ENCODE data around the gene ADGRA3.

The ADGRA3 gene

GRCh38 chr4:22398671-22399070, 117.2 kb downstream of the ADGRA3 start:
- no peak for TF ChIP-seq CEBPB (IDR thresholded peaks at IDR 0.05)
- no peak for TF ChIP-seq ZBTB7A (IDR thresholded peaks at IDR 0.05; ENCODE audit: low read depth)
- no peak for TF ChIP-seq NFIC (IDR thresholded peaks at IDR 0.05)
- TF ChIP-seq MAX (IDR thresholded peaks at IDR 0.05), result no peak
- no peak for TF ChIP-seq YY1 (IDR thresholded peaks at IDR 0.05; ENCODE audit: low read depth)
- no peak for TF ChIP-seq CREB1 (IDR thresholded peaks at IDR 0.05; ENCODE audit: low read depth)

GRCh38 chr4:22391551-22391950, 124.3 kb downstream of the ADGRA3 start:
- TF ChIP-seq EGR1 (IDR thresholded peaks at IDR 0.05) (no peak), MAX (IDR thresholded peaks at IDR 0.05) (no peak)

GRCh38 chr4:22389240-22389870, 126.5 kb downstream of the ADGRA3 start:
- no peak for TF ChIP-seq EGR1 (IDR thresholded peaks at IDR 0.05)
- TF ChIP-seq NFIC (IDR thresholded peaks at IDR 0.05), result no peak
- no peak for TF ChIP-seq TAF1 (IDR thresholded peaks at IDR 0.05; ENCODE audit: low read depth)
- no peak for TF ChIP-seq YY1 (IDR thresholded peaks at IDR 0.05; ENCODE audit: low read depth)
- TF ChIP-seq MAX (IDR thresholded peaks at IDR 0.05), result no peak
- TF ChIP-seq RAD21 (IDR thresholded peaks at IDR 0.05; ENCODE audit: low read depth), result peak; percentile 80
- no peak for TF ChIP-seq EP300 (IDR thresholded peaks at IDR 0.05; ENCODE audit: borderline replicate concordance)

- TF ChIP-seq EGR1 (IDR thresholded peaks at IDR 0.05) (no peak), CEBPB (IDR thresholded peaks at IDR 0.05) (no peak), TCF12 (IDR thresholded peaks at IDR 0.05; ENCODE audit: low read depth) (no peak), NFIC (IDR thresholded peaks at IDR 0.05) (no peak), REST (IDR thresholded peaks at IDR 0.05; ENCODE audit: low read depth) (no peak), TEAD4 (IDR thresholded peaks at IDR 0.05) (no peak), USF1 (IDR thresholded peaks at IDR 0.05) (no peak)
Observed at GRCh38 chr4:22385611-22386011, 130.3 kb downstream of the ADGRA3 start.

GRCh38 chr4:22384154-22384553, 131.7 kb downstream of the ADGRA3 start:
- TF ChIP-seq NFIC (IDR thresholded peaks at IDR 0.05), result no peak
- TF ChIP-seq CEBPB (IDR thresholded peaks at IDR 0.05), result no peak
- no peak for TF ChIP-seq TEAD4 (IDR thresholded peaks at IDR 0.05)
- TF ChIP-seq RAD21 (IDR thresholded peaks at IDR 0.05; ENCODE audit: low read depth), result no peak
- no peak for TF ChIP-seq EP300 (IDR thresholded peaks at IDR 0.05; ENCODE audit: borderline replicate concordance)
- no peak for TF ChIP-seq USF1 (IDR thresholded peaks at IDR 0.05)
- TF ChIP-seq TAF1 (IDR thresholded peaks at IDR 0.05; ENCODE audit: low read depth), result no peak
- no peak for TF ChIP-seq EGR1 (IDR thresholded peaks at IDR 0.05)
- no peak for TF ChIP-seq TCF12 (IDR thresholded peaks at IDR 0.05; ENCODE audit: low read depth)
- no peak for TF ChIP-seq REST (IDR thresholded peaks at IDR 0.05; ENCODE audit: low read depth)

GRCh38 chr4:22372986-22373385, 142.9 kb downstream of the ADGRA3 start:
- TF ChIP-seq MAX (IDR thresholded peaks at IDR 0.05), result no peak
- TF ChIP-seq EGR1 (IDR thresholded peaks at IDR 0.05), result no peak
- no peak for TF ChIP-seq TEAD4 (IDR thresholded peaks at IDR 0.05)
- TF ChIP-seq NFIC (IDR thresholded peaks at IDR 0.05), result no peak
- TF ChIP-seq REST (IDR thresholded peaks at IDR 0.05; ENCODE audit: low read depth), result no peak

All from Ishikawa (cell line).